ENCODE measurements around the gene FAM47C.
A peak's percentile ranks its signal among the peaks of the same experiment; 100 is the strongest.
"Not testable (repeated sequence)": the region's sequence is repeated elsewhere in the genome, so short reads cannot be mapped to it uniquely, and the experiment has no call there.

The FAM47C gene

GRCh38 chrX:36983831-36984230 is 24.3 kb upstream of the FAM47C start:
- TF ChIP-seq, protein P1, sequence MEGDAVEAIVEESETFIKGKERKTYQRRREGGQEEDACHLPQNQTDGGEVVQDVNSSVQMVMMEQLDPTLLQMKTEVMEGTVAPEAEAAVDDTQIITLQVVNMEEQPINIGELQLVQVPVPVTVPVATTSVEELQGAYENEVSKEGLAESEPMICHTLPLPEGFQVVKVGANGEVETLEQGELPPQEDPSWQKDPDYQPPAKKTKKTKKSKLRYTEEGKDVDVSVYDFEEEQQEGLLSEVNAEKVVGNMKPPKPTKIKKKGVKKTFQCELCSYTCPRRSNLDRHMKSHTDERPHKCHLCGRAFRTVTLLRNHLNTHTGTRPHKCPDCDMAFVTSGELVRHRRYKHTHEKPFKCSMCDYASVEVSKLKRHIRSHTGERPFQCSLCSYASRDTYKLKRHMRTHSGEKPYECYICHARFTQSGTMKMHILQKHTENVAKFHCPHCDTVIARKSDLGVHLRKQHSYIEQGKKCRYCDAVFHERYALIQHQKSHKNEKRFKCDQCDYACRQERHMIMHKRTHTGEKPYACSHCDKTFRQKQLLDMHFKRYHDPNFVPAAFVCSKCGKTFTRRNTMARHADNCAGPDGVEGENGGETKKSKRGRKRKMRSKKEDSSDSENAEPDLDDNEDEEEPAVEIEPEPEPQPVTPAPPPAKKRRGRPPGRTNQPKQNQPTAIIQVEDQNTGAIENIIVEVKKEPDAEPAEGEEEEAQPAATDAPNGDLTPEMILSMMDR (conservative IDR thresholded peaks at IDR 0.05; ENCODE audit: control insufficient read depth, insufficient read depth, low read depth, low read length): no peak
- no peak for DNase-seq (ENCODE audit: low read depth)
- no peak overlapping the region for H3K4me3 ChIP-seq (ENCODE audit: control insufficient read depth, low read depth, low read length)

DNA sequence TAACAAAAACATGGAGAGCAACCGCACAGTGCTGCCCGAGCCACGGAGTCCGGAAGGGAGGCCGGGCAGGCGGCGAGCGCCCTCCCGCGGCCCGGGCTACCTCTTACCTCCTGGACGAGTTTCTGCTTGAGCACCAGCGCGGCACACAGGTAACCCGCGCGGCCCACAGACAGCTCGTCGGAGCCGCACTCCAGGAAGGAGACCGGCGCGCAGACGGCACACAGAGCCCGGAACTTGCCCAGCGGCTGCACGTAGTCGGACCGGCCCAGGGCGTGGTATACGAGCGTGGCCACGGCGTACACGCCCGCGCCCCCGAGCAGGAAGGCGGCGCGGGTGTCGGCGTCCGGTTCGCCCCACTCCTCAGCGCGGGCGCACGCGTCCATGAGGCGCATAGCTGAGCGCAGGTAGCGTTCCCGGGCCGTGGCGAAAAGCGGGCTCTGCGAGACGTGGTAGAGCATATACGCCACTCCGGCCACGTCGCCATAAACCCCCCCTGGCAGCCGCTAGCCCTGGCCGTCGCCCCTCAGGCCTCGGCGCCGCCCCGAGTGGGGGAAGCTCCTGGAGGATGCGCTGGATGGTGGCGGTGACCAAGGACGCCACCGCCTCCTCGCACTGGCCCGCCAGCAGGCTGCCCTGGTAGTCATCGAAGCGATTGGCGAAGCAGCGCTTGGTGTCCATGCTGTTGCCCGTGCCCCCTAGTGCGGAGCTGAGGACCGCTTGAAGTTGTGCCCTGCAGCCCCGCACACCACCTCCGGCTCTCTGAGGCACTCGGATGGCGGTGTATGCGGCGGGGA is 22.6 kb upstream of the FAM47C start:
- TF ChIP-seq, protein P1 (conservative IDR thresholded peaks at IDR 0.05; ENCODE audit: control insufficient read depth, insufficient read depth, low read depth, low read length): peak; percentile 6
- peak overlapping the region; percentile 24 for H3K4me3 ChIP-seq (ENCODE audit: control insufficient read depth, low read depth, low read length)
- peak; percentile 4 for DNase-seq (ENCODE audit: low read depth)

- TF ChIP-seq, protein P1 (conservative IDR thresholded peaks at IDR 0.05; ENCODE audit: control insufficient read depth, insufficient read depth, low read depth, low read length): no peak
- no peak overlapping the region for H3K4me3 ChIP-seq (ENCODE audit: control insufficient read depth, low read depth, low read length)
These were observed 21.9 kb upstream of the FAM47C start for GRCh38 chrX:36986231-36986630.

GRCh38 chrX:36987212-36987611 is 21.0 kb upstream of the FAM47C start:
- DNase-seq (ENCODE audit: low read depth): not testable (repeated sequence)

More at GRCh38 chrX:36986231-36986630, 21.9 kb upstream of the FAM47C start:
- no peak for DNase-seq (ENCODE audit: low read depth)

DNA sequence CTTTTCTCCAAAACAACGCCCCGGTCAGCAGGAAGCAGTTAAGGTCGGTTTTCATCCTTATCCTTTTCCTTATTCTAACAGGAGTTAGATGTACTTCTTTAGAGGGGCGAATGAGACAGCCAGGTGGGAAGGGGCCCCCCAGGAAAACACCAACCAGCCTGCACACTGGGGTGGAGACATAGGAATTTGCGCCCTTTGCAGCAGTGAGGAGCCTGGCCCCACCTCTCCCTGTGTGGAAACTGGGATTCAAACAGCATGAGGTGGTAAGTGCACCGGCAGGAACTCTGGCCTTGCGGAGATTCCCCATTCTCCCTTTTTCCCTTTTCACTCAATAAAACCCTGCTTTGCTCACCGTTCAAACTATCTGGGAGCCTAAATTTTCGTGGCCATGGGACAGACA is 8.0 kb upstream of the FAM47C start:
- no peak overlapping the region for H3K4me3 ChIP-seq (ENCODE audit: control insufficient read depth, low read depth, low read length)
- TF ChIP-seq, protein P1 (conservative IDR thresholded peaks at IDR 0.05; ENCODE audit: control insufficient read depth, insufficient read depth, low read depth, low read length): no peak
- DNase-seq (ENCODE audit: low read depth): no peak

More at GRCh38 chrX:36987212-36987611, 21.0 kb upstream of the FAM47C start:
- not testable (repeated sequence) for H3K4me3 ChIP-seq (ENCODE audit: control insufficient read depth, low read depth, low read length)

- no peak overlapping the region for H3K4me3 ChIP-seq (ENCODE audit: control insufficient read depth, low read depth, low read length)
- DNase-seq (ENCODE audit: low read depth): no peak
- TF ChIP-seq, protein P1 (conservative IDR thresholded peaks at IDR 0.05; ENCODE audit: control insufficient read depth, insufficient read depth, low read depth, low read length): no peak
These were observed 2.3 kb downstream of the FAM47C start for GRCh38 chrX:37010496-37010895.

- H3K4me3 ChIP-seq (ENCODE audit: control insufficient read depth, low read depth, low read length); DNase-seq (ENCODE audit: low read depth): not testable (repeated sequence)
These were observed 26.1 kb downstream of the FAM47C start for GRCh38 chrX:37034260-37034659.

DNA sequence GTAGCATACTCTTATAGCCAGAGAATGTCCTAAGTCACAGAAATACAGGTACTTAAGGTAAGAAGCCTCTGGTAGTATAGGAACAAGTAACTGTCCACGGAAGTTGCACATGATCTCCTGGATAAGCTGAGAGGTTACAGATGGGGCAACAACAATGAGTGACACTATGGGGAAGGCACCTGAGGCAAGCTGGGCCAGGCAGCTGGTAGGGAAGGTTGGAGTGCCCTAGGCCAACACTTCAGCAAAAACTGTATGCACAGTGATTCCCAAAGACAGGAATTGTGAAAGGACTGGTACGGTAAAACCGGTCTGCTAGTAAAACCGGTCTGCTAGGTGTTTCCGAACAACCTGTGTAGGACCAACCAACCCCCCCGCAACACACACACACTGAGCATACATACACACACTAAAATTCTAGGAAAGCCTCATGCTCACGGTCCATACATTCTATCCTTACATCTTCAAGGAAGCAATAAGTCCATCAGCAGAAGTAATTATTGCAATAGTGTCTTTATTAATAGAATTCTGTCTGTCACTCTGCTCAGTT is 28.6 kb downstream of the FAM47C start:
- not testable (repeated sequence) for DNase-seq (ENCODE audit: low read depth)

GRCh38 chrX:37038814-37039213 is 30.6 kb downstream of the FAM47C start:
- not testable (repeated sequence) for H3K4me3 ChIP-seq (ENCODE audit: control insufficient read depth, low read depth, low read length); DNase-seq (ENCODE audit: low read depth)

More for the DNA sequence above, 28.6 kb downstream of the FAM47C start:
- not testable (repeated sequence) for H3K4me3 ChIP-seq (ENCODE audit: control insufficient read depth, low read depth, low read length)

- H3K4me3 ChIP-seq (ENCODE audit: control insufficient read depth, low read depth, low read length): not testable (repeated sequence)
These were observed 35.1 kb downstream of the FAM47C start for GRCh38 chrX:37042956-37043885.

More at GRCh38 chrX:37042956-37043885, 35.1 kb downstream of the FAM47C start:
- DNase-seq (ENCODE audit: low read depth): not testable (repeated sequence)

All from fibroblast of mammary gland (primary cell).